IMR-90 (cell line): ENCODE measurements around the gene ANGPT4. TPM values are rescaled to one million over a fixed set of nuclear protein-coding genes. Genes with fewer than 3 reads are reported as not detected.

Experiments used
- ATAC-seq: fragments of 200-7000 bp; cut with Tn5 transposase; 2 replicates; pipeline ENCODE4 v1.9.1; 2020; ENCODE audit warnings: low read depth, mild to moderate bottlenecking, moderate library complexity
- BruUV-seq: library from RNA; stranded (reverse); fragments of 400-500 nt; replicated peaks from 2 replicates; lab custom pipeline; 2021; lab: Mats Ljungman, UMichigan
- CTCF ChIA-PET: fragments of 300-600 bp; formaldehyde crosslinking; extraction: SDS; loops from one replicate; lab custom pipeline; 2021; ENCODE audit warnings: antibody characterized with exemption; lab: Yijun Ruan, JAX
- POLR2A ChIA-PET: fragments of 300-600 bp; sonication (Branson Sonifier 250); formaldehyde crosslinking; loops from one replicate; lab custom pipeline; 2022; ENCODE audit warnings: antibody characterized with exemption; ENCODE audit not compliant: unreplicated experiment; lab: Charles Lee
- DNase-seq: peaks from one replicate; pipeline ENCODE4 v3.0.0; 2013
- H2AFZ ChIP-seq: replicated peaks from 2 replicates; pipeline ENCODE3; 2013; ENCODE audit warnings: low read length, mild to moderate bottlenecking; ENCODE audit not compliant: poor library complexity
- H2AK5ac ChIP-seq: 2 replicates; pipeline ENCODE4 v1.6.1; 2013; ENCODE audit warnings: low read depth, low read length, inconsistent platforms
- H2AK9ac ChIP-seq: replicated peaks from 2 replicates; pipeline ENCODE3; 2013; ENCODE audit warnings: mild to moderate bottlenecking, low read depth, low read length, moderate library complexity; ENCODE audit not compliant: poor library complexity
- H2BK120ac ChIP-seq: 2 replicates; pipeline ENCODE4 v1.6.1; 2013; ENCODE audit warnings: low read depth, low read length, inconsistent platforms
- H2BK15ac ChIP-seq: 3 replicates; pipeline ENCODE4 v1.6.1; 2013; ENCODE audit warnings: low read depth, low read length, inconsistent platforms
- H2BK20ac ChIP-seq: 2 replicates; pipeline ENCODE4 v1.6.1; 2013; ENCODE audit warnings: low read depth, mild to moderate bottlenecking, inconsistent platforms, low read length, moderate library complexity
- H2BK5ac ChIP-seq: 2 replicates; pipeline ENCODE4 v1.6.1; 2013; ENCODE audit warnings: mild to moderate bottlenecking, low read depth, low read length, inconsistent platforms; ENCODE audit not compliant: poor library complexity, severe bottlenecking
- H3K14ac ChIP-seq: replicated peaks from 2 replicates; pipeline ENCODE4 v1.6.1; 2013; ENCODE audit warnings: low read depth, low read length, inconsistent platforms
- H3K18ac ChIP-seq: 2 replicates; pipeline ENCODE4 v1.6.1; 2013; ENCODE audit warnings: low read depth, low read length, control low read depth
- H3K23ac ChIP-seq: 2 replicates; pipeline ENCODE4 v1.6.1; 2013; ENCODE audit warnings: low read depth, low read length, inconsistent platforms
- H3K27ac ChIP-seq: 2 replicates; pipeline ENCODE4 v1.5.1; 2013; ENCODE audit warnings: mild to moderate bottlenecking, control low read depth, low read length; ENCODE audit not compliant: insufficient read depth
- H3K27me3 ChIP-seq: 2 replicates; pipeline ENCODE4 v1.6.1; 2013; ENCODE audit warnings: low read length; ENCODE audit not compliant: control insufficient read depth, insufficient read depth
- H3K36me3 ChIP-seq: 2 replicates; pipeline ENCODE4 v1.6.1; 2013; ENCODE audit warnings: low read length, mixed read lengths; ENCODE audit not compliant: control insufficient read depth, insufficient read depth
- H3K4ac ChIP-seq: 2 replicates; pipeline ENCODE4 v1.6.1; 2013; ENCODE audit warnings: low read depth, low read length, inconsistent platforms
- H3K4me1 ChIP-seq: 2 replicates; pipeline ENCODE4 v1.6.1; 2013; ENCODE audit warnings: low read length, mixed read lengths; ENCODE audit not compliant: control insufficient read depth, insufficient read depth
- H3K4me2 ChIP-seq: 2 replicates; pipeline ENCODE4 v1.6.1; 2013; ENCODE audit warnings: low read depth, mild to moderate bottlenecking, control low read depth, low read length, moderate library complexity
- H3K4me3 ChIP-seq: 2 replicates; pipeline ENCODE4 v1.5.1; 2013; ENCODE audit warnings: low read depth, mild to moderate bottlenecking, control low read depth, low read length, moderate library complexity; ENCODE audit not compliant: insufficient read depth
- H3K56ac ChIP-seq: 2 replicates; pipeline ENCODE4 v1.6.1; 2013; ENCODE audit warnings: low read length, inconsistent platforms; ENCODE audit not compliant: insufficient read depth; ENCODE audit errors: extremely low read depth
- H3K79me1 ChIP-seq, 2 experiments: 2 replicates each; pipeline ENCODE4 v1.6.1; 2013; ENCODE audit warnings: low read length in 2 of 2, inconsistent platforms in 1 of 2, low read depth in 1 of 2
- H3K9ac ChIP-seq: 2 replicates; pipeline ENCODE4 v1.6.1; 2013; ENCODE audit warnings: low read depth, low read length, control low read depth
- H3K9me1 ChIP-seq: 2 replicates; pipeline ENCODE4 v1.6.1; 2013; ENCODE audit warnings: low read length, inconsistent platforms; ENCODE audit not compliant: insufficient read depth
- H3K9me3 ChIP-seq: 2 replicates; pipeline ENCODE4 v1.6.1; 2013; ENCODE audit warnings: low read length; ENCODE audit not compliant: control insufficient read depth, insufficient read depth
- H4K20me1 ChIP-seq: 2 replicates; pipeline ENCODE4 v1.6.1; 2013; ENCODE audit warnings: low read length, inconsistent platforms; ENCODE audit not compliant: insufficient read depth
- H4K5ac ChIP-seq: 2 replicates; pipeline ENCODE4 v1.6.1; 2013; ENCODE audit warnings: mild to moderate bottlenecking, low read depth, low read length, control low read depth
- H4K8ac ChIP-seq, 2 experiments: 2 replicates each; pipeline ENCODE4 v1.6.1; 2013; ENCODE audit warnings: low read depth in 2 of 2, low read length in 2 of 2, control low read depth in 1 of 2, inconsistent platforms in 1 of 2
- H4K91ac ChIP-seq: 2 replicates; pipeline ENCODE4 v1.6.1; 2013; ENCODE audit warnings: low read depth, low read length, inconsistent platforms; ENCODE audit not compliant: insufficient read depth
- FOS ChIP-seq: fragments of 150-350 bp; IDR thresholded peaks from 2 replicates; pipeline ENCODE4 v1.6.1; 2016; ENCODE audit warnings: low read depth, low read length
- MAFK ChIP-seq: IDR thresholded peaks from 2 replicates; pipeline ENCODE4 v1.6.1; 2012; ENCODE audit warnings: low read depth, low read length, improper control_type of control experiment
- MXI1 ChIP-seq: IDR thresholded peaks from 2 replicates; pipeline ENCODE4 v1.6.1; 2012; ENCODE audit warnings: low read depth, mild to moderate bottlenecking, low read length, moderate library complexity, borderline replicate concordance
- NFE2L2 ChIP-seq: fragments of 150-350 bp; IDR thresholded peaks from 2 replicates; pipeline ENCODE4 v1.6.1; 2016; ENCODE audit warnings: low read depth, mild to moderate bottlenecking, low read length
- POLR2A ChIP-seq: IDR thresholded peaks from 2 replicates; pipeline ENCODE4 v1.6.1; 2012; ENCODE audit warnings: mild to moderate bottlenecking, low read depth, low read length
- RCOR1 ChIP-seq: IDR thresholded peaks from 2 replicates; pipeline ENCODE4 v1.6.1; 2012; ENCODE audit warnings: mild to moderate bottlenecking, low read length, improper control_type of control experiment; ENCODE audit not compliant: insufficient replicate concordance
- RFX5 ChIP-seq: IDR thresholded peaks from 2 replicates; pipeline ENCODE4 v1.8.0; 2012; ENCODE audit warnings: low read depth, mild to moderate bottlenecking, low read length, moderate library complexity
- SMC3 ChIP-seq: fragments of 150-350 bp; IDR thresholded peaks from 2 replicates; pipeline ENCODE4 v1.6.1; 2016; ENCODE audit warnings: low read depth, mild to moderate bottlenecking, antibody characterized with exemption, low read length, moderate library complexity
- WGBS, 2 experiments: methylation state at CpG; one replicate each; pipeline versions ENCODE4 v1.1.5 to v1.1.7; 2013; ENCODE audit warnings: missing lambda C conversion rate in 2 of 2; ENCODE audit not compliant: insufficient read length in 1 of 2; ENCODE audit errors: extremely low coverage in 2 of 2; 5-methylcytosine and 5-hydroxymethylcytosine counted together
- dilution Hi-C: fragments of 300-500 bp; cut with HindIII; formaldehyde crosslinking; loops from one replicate; pipeline ENCODE4 v1.14.3; 2018; ENCODE audit warnings: low sequenced_read_pairs; ENCODE audit not compliant: unreplicated experiment
- in situ Hi-C: fragments of 300-500 bp; cut with MboI; formaldehyde crosslinking; loops from 3 replicates; pipeline ENCODE4 v1.14.3; 2019; ENCODE audit warnings: low sequenced_read_pairs, inconsistent platforms, mixed read lengths
- intact Hi-C: fragments of 100-400 bp; cut with micrococcal nuclease; formaldehyde crosslinking; loops from 2 replicates; pipeline ENCODE4 v1.10.0; 2022
- polyA plus RNA-seq, 3 experiments: library from polyadenylated mRNA; depleted of rRNA; stranded (reverse); fragments of >200 nt; gene quantifications; 2 replicates each; pipeline ENCODE4 v1.2.3, GENCODE V29; 2012; ENCODE audit warnings: low replicate concordance in 1 of 3
- total RNA-seq: library from RNA; depleted of rRNA; stranded (reverse); fragments of >200 nt; gene quantifications from 2 replicates; pipeline ENCODE4 v1.2.3, GENCODE V29; 2012
- TF ChIP-seq, protein P1 (sequence below): conservative IDR thresholded peaks from 2 replicates; pipeline ENCODE4 v1.5.1; 2012; ENCODE audit warnings: mild to moderate bottlenecking, low read depth, low read length, improper control_type of control experiment
- TF ChIP-seq, protein P2 (sequence below): fragments of 150-350 bp; IDR thresholded peaks from 2 replicates; pipeline ENCODE4 v1.6.1; 2017; ENCODE audit warnings: mild to moderate bottlenecking, antibody characterized with exemption, low read length, low read depth
- TF ChIP-seq, protein P3 (sequence below): fragments of 150-350 bp; IDR thresholded peaks from 2 replicates; pipeline ENCODE4 v1.6.1; 2016; ENCODE audit warnings: low read depth, mild to moderate bottlenecking, low read length, moderate library complexity, borderline replicate concordance

Gene ANGPT4
- total and polyA plus RNA-seq, 2 of the 4 experiments (the other 2 are of a cell fraction): not detected

DNA sequence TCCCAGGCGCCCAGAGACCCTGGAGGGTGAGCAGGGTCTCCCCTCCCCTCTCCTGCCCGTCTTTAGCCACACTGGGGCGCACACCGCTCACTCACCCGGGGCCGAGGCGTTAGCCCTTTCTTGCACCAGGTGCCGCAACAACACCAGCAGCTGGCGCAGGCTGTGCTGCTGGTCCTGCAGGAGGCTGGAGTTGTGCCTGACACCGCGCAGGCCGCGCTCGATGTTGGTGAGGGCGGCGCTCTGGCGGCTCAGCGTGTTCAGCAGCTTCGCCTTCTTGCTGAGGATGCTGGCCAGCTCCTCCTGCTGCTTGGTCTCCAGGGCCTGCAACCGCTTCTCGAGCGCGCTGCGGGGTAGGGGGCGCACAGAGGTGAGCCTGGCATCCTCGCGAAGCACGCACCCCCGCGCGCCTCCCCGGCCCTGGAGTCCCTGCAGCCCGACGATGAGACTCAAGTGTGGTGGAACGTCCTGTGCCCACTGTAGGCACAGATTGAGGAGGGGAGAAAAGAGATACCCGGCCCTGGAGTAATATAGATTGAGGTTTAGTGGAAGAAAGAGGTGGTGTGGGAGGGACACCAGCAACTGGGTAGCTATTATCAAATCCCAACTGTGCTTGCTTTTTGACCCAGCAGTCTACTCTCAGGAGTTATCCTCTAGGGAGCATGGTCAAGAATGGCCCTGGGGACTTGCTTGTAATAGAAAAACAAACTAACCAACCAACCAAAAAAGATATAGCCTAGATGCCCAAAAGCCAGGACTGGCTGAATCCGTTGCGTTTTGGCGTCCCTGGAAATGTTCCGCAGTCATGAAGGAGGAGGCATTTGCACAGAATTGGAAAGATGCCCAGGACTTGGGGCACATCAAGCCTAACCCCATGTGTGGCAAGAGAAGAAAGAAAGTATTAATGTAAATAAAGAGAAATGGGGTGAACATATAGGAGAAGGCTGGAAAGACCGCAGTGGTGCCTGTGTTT is 30.9 kb downstream of the ANGPT4 start:
- H3K14ac ChIP-seq: no peak overlapping the region
- H3K4me3 ChIP-seq: no peak overlapping the region
- ChIA-PET CTCF (interaction anchor here (1.0 kb wide), 1 partner anchor 67 kb away, joined by 3 read pairs; no protein-coding TSS in a partner anchor), POLR2A (no interaction called here)
- no peaks in the 10 kb centered on the region for H3K36me3 ChIP-seq
- H3K56ac ChIP-seq: no peak overlapping the region
- H3K4me1 ChIP-seq: no peaks in the 10 kb centered on the region
- no TSS peak for BruUV-seq
- TF ChIP-seq, protein P1, sequence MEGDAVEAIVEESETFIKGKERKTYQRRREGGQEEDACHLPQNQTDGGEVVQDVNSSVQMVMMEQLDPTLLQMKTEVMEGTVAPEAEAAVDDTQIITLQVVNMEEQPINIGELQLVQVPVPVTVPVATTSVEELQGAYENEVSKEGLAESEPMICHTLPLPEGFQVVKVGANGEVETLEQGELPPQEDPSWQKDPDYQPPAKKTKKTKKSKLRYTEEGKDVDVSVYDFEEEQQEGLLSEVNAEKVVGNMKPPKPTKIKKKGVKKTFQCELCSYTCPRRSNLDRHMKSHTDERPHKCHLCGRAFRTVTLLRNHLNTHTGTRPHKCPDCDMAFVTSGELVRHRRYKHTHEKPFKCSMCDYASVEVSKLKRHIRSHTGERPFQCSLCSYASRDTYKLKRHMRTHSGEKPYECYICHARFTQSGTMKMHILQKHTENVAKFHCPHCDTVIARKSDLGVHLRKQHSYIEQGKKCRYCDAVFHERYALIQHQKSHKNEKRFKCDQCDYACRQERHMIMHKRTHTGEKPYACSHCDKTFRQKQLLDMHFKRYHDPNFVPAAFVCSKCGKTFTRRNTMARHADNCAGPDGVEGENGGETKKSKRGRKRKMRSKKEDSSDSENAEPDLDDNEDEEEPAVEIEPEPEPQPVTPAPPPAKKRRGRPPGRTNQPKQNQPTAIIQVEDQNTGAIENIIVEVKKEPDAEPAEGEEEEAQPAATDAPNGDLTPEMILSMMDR: no peak
- TF ChIP-seq POLR2A (no peak), MXI1 (no peak), FOS (no peak), RFX5 (no peak), MAFK (no peak), SMC3 (no peak), NFE2L2 (no peak), RCOR1 (no peak)
- TF ChIP-seq, protein P2, sequence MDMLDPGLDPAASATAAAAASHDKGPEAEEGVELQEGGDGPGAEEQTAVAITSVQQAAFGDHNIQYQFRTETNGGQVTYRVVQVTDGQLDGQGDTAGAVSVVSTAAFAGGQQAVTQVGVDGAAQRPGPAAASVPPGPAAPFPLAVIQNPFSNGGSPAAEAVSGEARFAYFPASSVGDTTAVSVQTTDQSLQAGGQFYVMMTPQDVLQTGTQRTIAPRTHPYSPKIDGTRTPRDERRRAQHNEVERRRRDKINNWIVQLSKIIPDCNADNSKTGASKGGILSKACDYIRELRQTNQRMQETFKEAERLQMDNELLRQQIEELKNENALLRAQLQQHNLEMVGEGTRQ: no peak
- TF ChIP-seq, protein P3, sequence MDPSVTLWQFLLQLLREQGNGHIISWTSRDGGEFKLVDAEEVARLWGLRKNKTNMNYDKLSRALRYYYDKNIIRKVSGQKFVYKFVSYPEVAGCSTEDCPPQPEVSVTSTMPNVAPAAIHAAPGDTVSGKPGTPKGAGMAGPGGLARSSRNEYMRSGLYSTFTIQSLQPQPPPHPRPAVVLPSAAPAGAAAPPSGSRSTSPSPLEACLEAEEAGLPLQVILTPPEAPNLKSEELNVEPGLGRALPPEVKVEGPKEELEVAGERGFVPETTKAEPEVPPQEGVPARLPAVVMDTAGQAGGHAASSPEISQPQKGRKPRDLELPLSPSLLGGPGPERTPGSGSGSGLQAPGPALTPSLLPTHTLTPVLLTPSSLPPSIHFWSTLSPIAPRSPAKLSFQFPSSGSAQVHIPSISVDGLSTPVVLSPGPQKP: no peak
- H3K23ac ChIP-seq: no peak overlapping the region
- WGBS, 2 experiments: 3% methylated on average over 10 of the region's 41 CpGs; no CpG with 5 or more reads in 1 of the 2 experiments
- H3K27ac ChIP-seq: no peak overlapping the region
- dilution Hi-C loops (no loop called here), intact Hi-C loops (loop anchor here (1.0 to 2.0 kb wide), 3 partner anchors 25 to 71 kb away; no protein-coding TSS in a partner anchor), in situ Hi-C loops (no loop called here)
- H3K4ac ChIP-seq: no peak overlapping the region
- no peaks in the 10 kb centered on the region; the same call in none of the 2 replicates for H3K27me3 ChIP-seq
- DNase-seq (peak; percentile 26), ATAC-seq (peak; percentile 95)
- H2BK20ac ChIP-seq: no peak overlapping the region
- no peak overlapping the region for H3K9ac ChIP-seq
- H3K79me1 ChIP-seq: no peaks in the 10 kb centered on the region
- H2BK5ac ChIP-seq: no peak overlapping the region
- no peak overlapping the region for H2BK120ac ChIP-seq
- no peak overlapping the region for H3K4me2 ChIP-seq
- no peaks in the 10 kb centered on the region for H3K9me3 ChIP-seq
- no peak overlapping the region for H2AFZ ChIP-seq
- H4K91ac ChIP-seq: no peak overlapping the region
- H3K9me1 ChIP-seq: no peaks in the 10 kb centered on the region
- no peak overlapping the region for H4K8ac ChIP-seq
- no peak overlapping the region for H2AK5ac ChIP-seq
- H2BK15ac ChIP-seq: no peak overlapping the region
- H4K20me1 ChIP-seq: no peaks in the 10 kb centered on the region
- H3K18ac ChIP-seq: no peak overlapping the region
- H2AK9ac ChIP-seq: peak overlapping the region; percentile 11
- no peak overlapping the region for H4K5ac ChIP-seq
